ENCODE results near the gene PEPD. TPM values are rescaled to one million over a fixed set of nuclear protein-coding genes. Genes with fewer than 3 reads are reported as not detected.
"Not testable (repeated sequence)": the region's sequence is repeated elsewhere in the genome, so short reads cannot be mapped to it uniquely, and the experiment has no call there.

Gene PEPD
- total RNA-seq, 1 donor, result 23.5 TPM

- Histone ChIP-seq H3K4me3 (ENCODE audit: low read length) (no peak overlapping the region), H3K4me1 (ENCODE audit: insufficient read depth, low read length) (no peaks in the 10 kb centered on the region), H3K9me3 (ENCODE audit: low read depth, low read length) (no peaks in the 10 kb centered on the region), H3K27me3 (ENCODE audit: insufficient read depth, low read length) (no peaks in the 10 kb centered on the region)
Measured at GRCh38 chr19:33499671-33500506, 21.7 kb downstream of the PEPD start.

DNA sequence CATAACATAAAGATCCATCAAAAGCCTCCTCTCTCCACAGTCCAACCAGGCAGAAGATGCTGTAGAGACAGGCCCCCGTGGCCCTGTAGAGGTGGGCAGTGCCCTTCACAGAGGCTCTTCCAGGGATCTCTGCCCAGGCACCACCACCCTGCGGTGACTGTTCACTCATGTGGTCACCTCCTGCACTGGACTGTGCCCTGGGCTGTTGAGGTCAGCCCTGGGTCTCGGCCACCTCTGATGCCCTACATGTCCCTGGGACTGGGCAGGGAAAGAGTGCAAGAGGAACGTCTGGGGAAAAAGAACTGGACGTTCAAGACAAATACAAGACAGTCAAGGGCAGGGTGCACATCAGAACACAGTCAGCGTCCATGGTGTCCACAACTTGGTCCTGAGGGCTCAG lies 22.3 kb downstream of the PEPD start:
- H3K27me3 ChIP-seq (ENCODE audit: insufficient read depth, low read length), result no peaks in the 10 kb centered on the region
- no peaks in the 10 kb centered on the region for H3K4me1 ChIP-seq (ENCODE audit: insufficient read depth, low read length)
- no peaks in the 10 kb centered on the region for H3K9me3 ChIP-seq (ENCODE audit: low read depth, low read length)
- H3K4me3 ChIP-seq (ENCODE audit: low read length), result no peak overlapping the region

DNA sequence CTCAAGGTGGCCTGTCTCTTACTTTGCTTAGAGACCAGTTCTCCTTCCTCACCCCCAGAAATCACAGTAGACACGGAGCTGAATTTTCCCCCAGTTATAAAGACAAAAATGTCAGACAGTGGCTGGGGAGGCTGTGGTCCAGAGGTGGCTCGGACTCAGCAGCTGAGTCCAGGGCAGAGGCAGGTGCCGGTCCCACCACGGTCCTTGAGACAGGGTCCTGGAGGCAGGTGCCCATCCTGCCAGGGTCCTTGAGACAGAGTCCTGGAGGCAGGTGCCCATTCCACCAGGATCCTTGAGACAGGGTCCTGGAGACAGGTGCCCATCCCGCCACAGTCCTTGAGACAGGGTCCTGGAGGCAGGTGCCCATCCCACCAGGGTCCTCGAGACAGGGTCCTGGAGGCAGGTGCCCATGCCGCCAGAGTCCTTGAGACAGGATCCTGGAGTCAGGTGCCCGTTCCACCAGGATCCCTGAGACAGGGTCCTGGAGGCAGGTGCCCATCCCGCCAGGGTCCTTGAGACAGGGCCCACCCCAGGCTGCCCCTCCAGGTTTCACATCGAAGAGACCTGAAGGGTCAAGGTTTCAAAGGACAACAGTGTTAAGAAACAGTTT lies 23.1 kb downstream of the PEPD start:
- no peaks in the 10 kb centered on the region for H3K27me3 ChIP-seq (ENCODE audit: insufficient read depth, low read length)
- H3K9me3 ChIP-seq (ENCODE audit: low read depth, low read length), result no peaks in the 10 kb centered on the region
- H3K4me3 ChIP-seq (ENCODE audit: low read length), result no peak overlapping the region
- H3K4me1 ChIP-seq (ENCODE audit: insufficient read depth, low read length), result no peaks in the 10 kb centered on the region

DNA sequence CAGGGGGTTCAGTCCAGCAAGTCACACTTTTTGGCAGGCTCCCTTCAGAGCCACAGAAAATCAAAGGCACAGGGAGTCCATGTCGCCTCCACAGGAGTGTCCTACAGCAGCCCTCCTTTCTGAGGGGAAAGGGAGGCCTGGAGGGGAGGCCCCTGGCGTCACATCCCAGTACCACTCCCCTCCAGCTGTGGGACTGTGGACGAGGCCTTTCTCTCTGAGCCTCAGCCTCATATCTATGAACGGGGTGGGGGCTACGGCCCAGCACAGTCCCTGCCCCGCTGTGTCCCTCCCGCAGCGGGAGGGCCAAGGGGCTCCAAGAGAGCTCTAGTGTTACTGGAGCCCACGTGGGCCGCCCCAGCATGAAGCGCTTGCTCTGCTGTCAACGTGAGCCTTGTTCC lies 23.8 kb downstream of the PEPD start:
- Histone ChIP-seq H3K4me3 (ENCODE audit: low read length) (no peak overlapping the region), H3K9me3 (ENCODE audit: low read depth, low read length) (no peaks in the 10 kb centered on the region)

DNA sequence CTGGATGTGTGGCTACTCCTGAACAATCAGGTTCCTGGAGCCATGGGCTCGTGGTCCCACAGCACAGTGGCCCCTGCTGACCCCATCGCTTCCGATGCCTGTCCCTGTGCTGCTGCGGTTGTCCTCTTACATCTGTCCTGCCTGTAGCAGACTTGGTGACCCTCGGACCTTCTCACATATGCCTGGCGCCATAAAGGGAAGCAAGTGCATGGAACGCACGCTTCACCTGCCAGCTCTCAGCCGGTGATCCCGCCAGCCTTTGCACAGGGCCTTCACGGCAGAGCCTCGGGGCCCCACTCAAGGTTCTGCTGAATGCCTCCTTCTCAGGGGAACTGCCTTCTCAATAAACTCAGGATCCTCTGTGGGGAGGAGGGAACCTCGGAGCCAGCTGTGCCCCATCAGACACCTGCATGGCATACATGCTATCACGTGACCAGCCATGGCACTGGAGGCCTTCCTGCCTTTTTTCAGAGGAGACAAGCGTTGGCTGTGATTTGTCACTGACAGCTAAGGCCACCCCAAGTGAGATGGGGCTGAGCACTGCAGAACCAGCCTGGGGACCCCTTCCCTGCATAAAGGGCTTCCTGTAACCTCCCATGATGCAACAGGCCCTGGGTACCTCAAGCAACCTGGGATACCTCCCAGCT lies 24.3 kb downstream of the PEPD start:
- Histone ChIP-seq H3K4me1 (ENCODE audit: insufficient read depth, low read length) (no peaks in the 10 kb centered on the region), H3K27me3 (ENCODE audit: insufficient read depth, low read length) (no peaks in the 10 kb centered on the region)

More for the DNA sequence above, 23.8 kb downstream of the PEPD start:
- Histone ChIP-seq H3K27me3 (ENCODE audit: insufficient read depth, low read length) (no peaks in the 10 kb centered on the region), H3K4me1 (ENCODE audit: insufficient read depth, low read length) (no peaks in the 10 kb centered on the region)

GRCh38 chr19:33496038-33496895 lies 25.3 kb downstream of the PEPD start:
- Histone ChIP-seq H3K9me3 (ENCODE audit: low read depth, low read length) (no peaks in the 10 kb centered on the region), H3K4me3 (ENCODE audit: low read length) (no peak overlapping the region)

More for the DNA sequence above, 24.3 kb downstream of the PEPD start:
- no peaks in the 10 kb centered on the region for H3K9me3 ChIP-seq (ENCODE audit: low read depth, low read length)
- no peak overlapping the region for H3K4me3 ChIP-seq (ENCODE audit: low read length)

GRCh38 chr19:33493401-33494275 lies 28.0 kb downstream of the PEPD start:
- H3K27me3 ChIP-seq (ENCODE audit: insufficient read depth, low read length), result no peaks in the 10 kb centered on the region
- no peak overlapping the region for H3K4me3 ChIP-seq (ENCODE audit: low read length)
- H3K9me3 ChIP-seq (ENCODE audit: low read depth, low read length), result no peaks in the 10 kb centered on the region
- H3K4me1 ChIP-seq (ENCODE audit: insufficient read depth, low read length), result no peaks in the 10 kb centered on the region

More at GRCh38 chr19:33496038-33496895, 25.3 kb downstream of the PEPD start:
- Histone ChIP-seq H3K27me3 (ENCODE audit: insufficient read depth, low read length) (no peaks in the 10 kb centered on the region), H3K4me1 (ENCODE audit: insufficient read depth, low read length) (no peaks in the 10 kb centered on the region)

- Histone ChIP-seq H3K27me3 (ENCODE audit: insufficient read depth, low read length) (no peaks in the 10 kb centered on the region), H3K9me3 (ENCODE audit: low read depth, low read length) (no peaks in the 10 kb centered on the region), H3K4me3 (ENCODE audit: low read length) (no peak overlapping the region), H3K4me1 (ENCODE audit: insufficient read depth, low read length) (no peaks in the 10 kb centered on the region)
Measured at GRCh38 chr19:33492951-33493350, 28.6 kb downstream of the PEPD start.

GRCh38 chr19:33492090-33492489 lies 29.5 kb downstream of the PEPD start:
- Histone ChIP-seq H3K4me3 (ENCODE audit: low read length) (no peak overlapping the region), H3K4me1 (ENCODE audit: insufficient read depth, low read length) (no peaks in the 10 kb centered on the region), H3K27me3 (ENCODE audit: insufficient read depth, low read length) (no peaks in the 10 kb centered on the region), H3K9me3 (ENCODE audit: low read depth, low read length) (no peaks in the 10 kb centered on the region)

GRCh38 chr19:33490596-33490995 lies 31.0 kb downstream of the PEPD start:
- not testable (repeated sequence) for H3K4me1 ChIP-seq (ENCODE audit: insufficient read depth, low read length); H3K9me3 ChIP-seq (ENCODE audit: low read depth, low read length); H3K27me3 ChIP-seq (ENCODE audit: insufficient read depth, low read length); H3K4me3 ChIP-seq (ENCODE audit: low read length)

GRCh38 chr19:33490041-33490451 lies 31.5 kb downstream of the PEPD start:
- Histone ChIP-seq H3K4me1 (ENCODE audit: insufficient read depth, low read length) (no peaks in the 10 kb centered on the region), H3K4me3 (ENCODE audit: low read length) (no peak overlapping the region), H3K9me3 (ENCODE audit: low read depth, low read length) (no peaks in the 10 kb centered on the region), H3K27me3 (ENCODE audit: insufficient read depth, low read length) (no peaks in the 10 kb centered on the region)

GRCh38 chr19:33488826-33489225 lies 32.8 kb downstream of the PEPD start:
- Histone ChIP-seq H3K9me3 (ENCODE audit: low read depth, low read length) (no peaks in the 10 kb centered on the region), H3K27me3 (ENCODE audit: insufficient read depth, low read length) (no peaks in the 10 kb centered on the region), H3K4me1 (ENCODE audit: insufficient read depth, low read length) (no peaks in the 10 kb centered on the region), H3K4me3 (ENCODE audit: low read length) (no peak overlapping the region)

DNA sequence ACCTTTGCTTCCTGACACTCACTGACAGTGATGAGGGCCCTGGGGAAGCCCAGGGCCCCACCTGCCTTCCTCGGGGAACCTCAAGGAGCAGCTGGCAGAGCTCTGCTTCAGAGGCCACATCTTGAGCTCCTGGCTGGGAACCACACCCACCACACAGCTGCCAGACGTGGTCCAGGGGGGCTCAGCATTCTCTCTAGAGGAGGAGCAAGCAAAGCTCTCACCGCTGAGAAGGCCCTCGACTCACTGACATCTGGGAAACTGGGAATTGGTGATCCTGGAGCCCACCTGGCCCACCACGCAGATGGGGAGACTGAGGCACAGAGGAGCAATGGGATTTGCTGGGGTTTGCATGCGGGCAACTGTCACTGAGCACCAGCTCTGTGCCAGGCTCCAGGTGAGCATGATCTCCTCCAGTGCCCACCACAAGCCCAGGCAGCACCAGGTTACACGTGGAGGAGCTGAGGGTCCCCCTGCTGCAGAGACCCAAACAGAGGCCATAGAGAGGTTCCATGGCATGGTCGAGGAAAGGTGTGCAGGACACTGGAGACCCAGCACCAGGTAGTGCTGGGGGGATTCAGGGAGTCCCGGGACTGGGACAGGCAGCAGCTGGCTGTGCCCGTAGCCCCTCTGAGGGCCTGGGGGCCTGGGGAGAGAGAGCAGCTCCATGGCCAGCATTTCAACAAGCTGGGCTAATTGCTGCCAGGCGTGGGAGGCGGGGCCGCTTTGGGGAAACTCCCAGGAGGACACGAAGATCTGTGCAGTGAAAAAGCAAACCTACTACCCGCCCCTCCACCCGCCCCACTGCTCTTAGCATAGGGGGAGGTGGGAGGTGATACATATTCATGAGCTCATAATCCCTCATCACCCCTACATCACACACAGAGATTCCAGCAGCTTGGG lies 33.4 kb downstream of the PEPD start:
- Histone ChIP-seq H3K27me3 (ENCODE audit: insufficient read depth, low read length) (no peaks in the 10 kb centered on the region), H3K4me3 (ENCODE audit: low read length) (no peak overlapping the region), H3K9me3 (ENCODE audit: low read depth, low read length) (peaks cover 2% of the 10 kb centered on the region), H3K4me1 (ENCODE audit: insufficient read depth, low read length) (no peaks in the 10 kb centered on the region)
